Body of pancreas (tissue), 4 donors: Measurements from ENCODE around the gene RPS8. TPM values are rescaled to one million over a fixed set of nuclear protein-coding genes. Genes with fewer than 3 reads are reported as not detected.

Source experiments
- ATAC-seq: fragments of 150-250 bp; one replicate; pipeline ENCODE4 v1.9.1; 2016
- DNase-seq, 4 donors: peaks; one replicate each; pipeline ENCODE4 v3.0.0-alpha.2; 2019
- H3K27ac ChIP-seq, 4 donors: fragments of 200-600 bp; sonication (generic); 1 replicate in 3 of 4; 2 replicates in 1 of 4; pipeline versions ENCODE4 v1.5.1 to v1.6.1; 2016 to 2019; ENCODE audit warnings: mild to moderate bottlenecking in 1 of 4, mixed read lengths in 1 of 4, moderate library complexity in 1 of 4
- H3K27me3 ChIP-seq, 2 donors: fragments of 200-600 bp; sonication (generic); one replicate each; pipeline ENCODE4 v1.6.0; 2016; ENCODE audit warnings: mild to moderate bottlenecking in 1 of 2
- H3K36me3 ChIP-seq, 2 donors: fragments of 200-600 bp; sonication (generic); replicated peaks in 1 of 2; 2 replicates each; pipeline ENCODE4 v1.5.1; 2016; ENCODE audit warnings: low read depth in 2 of 2; ENCODE audit not compliant: insufficient read depth in 1 of 2
- H3K4me1 ChIP-seq: fragments of 200-600 bp; sonication (generic); one replicate; pipeline ENCODE4 v1.6.0; 2016
- H3K4me3 ChIP-seq, 2 donors: fragments of 200-600 bp; sonication (generic); 1 replicate in 1 of 2; 2 replicates in 1 of 2; pipeline ENCODE4 v1.5.1; 2016 to 2019
- H3K9me3 ChIP-seq, 3 donors: fragments of 200-600 bp; sonication (generic); 1 replicate in 2 of 3; 2 replicates in 1 of 3; pipeline ENCODE4 v1.5.1; 2016
- POLR2A ChIP-seq, 3 donors: fragments of 450-650 bp; IDR thresholded peaks; one replicate each; pipeline ENCODE4 v1.6.1; 2016; ENCODE audit warnings: antibody characterized with exemption in 3 of 3, mild to moderate bottlenecking in 2 of 3
- WGBS, 2 donors: methylation state at CpG; one replicate each; pipeline ENCODE4 v1.1.5; 2017; 5-methylcytosine and 5-hydroxymethylcytosine counted together
- intact Hi-C: fragments of 100-400 bp; cut with DNase I; formaldehyde crosslinking; loops from one replicate; pipeline ENCODE4 v1.15.1; 2023
- total RNA-seq, 2 donors: library from RNA; depleted of rRNA; stranded (reverse); fragments of >200 nt; gene quantifications; one replicate each; pipeline ENCODE4 v1.1.0, GENCODE V29; 2016
- TF ChIP-seq, protein P1 (sequence below), 7 experiments: fragments of 450-650 bp in 4 of 7; fragments of 200-600 bp in 3 of 7; sonication (generic) in 3 of 7; IDR thresholded peaks; one replicate each; pipeline ENCODE4 v1.5.1; 2016 to 2019; ENCODE audit warnings: antibody characterized with exemption in 7 of 7

Gene RPS8
- total RNA-seq, 2 donors from 2014 or later: 1,064 to 1,413 TPM

DNA sequence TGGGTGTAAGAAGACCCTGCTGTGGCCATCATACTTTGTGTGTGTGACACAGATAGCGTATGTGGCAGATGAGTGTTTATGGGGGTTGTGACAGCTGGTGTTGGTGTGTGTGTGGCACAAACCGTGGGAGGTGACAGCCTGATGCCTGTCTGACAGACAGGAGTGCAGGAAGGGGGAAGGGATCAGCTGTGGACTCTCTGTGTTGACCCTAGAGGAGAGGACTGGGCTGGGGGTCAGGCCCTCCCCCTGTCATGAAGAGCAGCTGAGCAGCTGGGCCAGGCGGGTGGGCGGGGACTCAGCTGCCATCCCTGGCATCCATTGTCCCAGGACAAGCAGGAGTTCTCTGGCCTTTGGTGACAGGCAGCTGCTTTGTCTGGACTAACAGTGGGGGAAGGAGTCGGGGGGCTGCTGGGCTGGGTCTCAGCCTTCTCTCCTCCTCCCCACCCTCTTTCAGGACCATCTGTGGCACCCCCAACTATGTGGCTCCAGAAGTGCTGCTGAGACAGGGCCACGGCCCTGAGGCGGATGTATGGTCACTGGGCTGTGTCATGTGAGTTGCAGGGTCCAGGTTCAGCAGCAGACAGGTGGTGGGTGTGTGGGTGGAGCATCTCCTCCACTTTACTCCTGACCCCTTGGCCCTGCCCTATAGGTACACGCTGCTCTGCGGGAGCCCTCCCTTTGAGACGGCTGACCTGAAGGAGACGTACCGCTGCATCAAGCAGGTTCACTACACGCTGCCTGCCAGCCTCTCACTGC is 27.1 kb downstream of the RPS8 start:
- H3K4me1 ChIP-seq: peaks cover 60% of the 10 kb centered on the region
- no peaks in the 10 kb centered on the region for H3K36me3 ChIP-seq
- no peak for ATAC-seq
- 87 to 89% methylated on average over 11 of the region's 13 CpGs for WGBS, 2 donors
- no peaks in the 10 kb centered on the region for H3K27me3 ChIP-seq
- intact Hi-C loops: no loop called here
- TF ChIP-seq POLR2A (IDR thresholded peaks at IDR 0.05): no peak
- TF ChIP-seq, protein P1, sequence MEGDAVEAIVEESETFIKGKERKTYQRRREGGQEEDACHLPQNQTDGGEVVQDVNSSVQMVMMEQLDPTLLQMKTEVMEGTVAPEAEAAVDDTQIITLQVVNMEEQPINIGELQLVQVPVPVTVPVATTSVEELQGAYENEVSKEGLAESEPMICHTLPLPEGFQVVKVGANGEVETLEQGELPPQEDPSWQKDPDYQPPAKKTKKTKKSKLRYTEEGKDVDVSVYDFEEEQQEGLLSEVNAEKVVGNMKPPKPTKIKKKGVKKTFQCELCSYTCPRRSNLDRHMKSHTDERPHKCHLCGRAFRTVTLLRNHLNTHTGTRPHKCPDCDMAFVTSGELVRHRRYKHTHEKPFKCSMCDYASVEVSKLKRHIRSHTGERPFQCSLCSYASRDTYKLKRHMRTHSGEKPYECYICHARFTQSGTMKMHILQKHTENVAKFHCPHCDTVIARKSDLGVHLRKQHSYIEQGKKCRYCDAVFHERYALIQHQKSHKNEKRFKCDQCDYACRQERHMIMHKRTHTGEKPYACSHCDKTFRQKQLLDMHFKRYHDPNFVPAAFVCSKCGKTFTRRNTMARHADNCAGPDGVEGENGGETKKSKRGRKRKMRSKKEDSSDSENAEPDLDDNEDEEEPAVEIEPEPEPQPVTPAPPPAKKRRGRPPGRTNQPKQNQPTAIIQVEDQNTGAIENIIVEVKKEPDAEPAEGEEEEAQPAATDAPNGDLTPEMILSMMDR (IDR thresholded peaks at IDR 0.05): no peak
- H3K9me3 ChIP-seq: no peaks in the 10 kb centered on the region
- no peak for DNase-seq
- peak overlapping the region in 2 of 4 donors; percentile 3 to 19 for H3K27ac ChIP-seq
- no peak overlapping the region for H3K4me3 ChIP-seq

DNA sequence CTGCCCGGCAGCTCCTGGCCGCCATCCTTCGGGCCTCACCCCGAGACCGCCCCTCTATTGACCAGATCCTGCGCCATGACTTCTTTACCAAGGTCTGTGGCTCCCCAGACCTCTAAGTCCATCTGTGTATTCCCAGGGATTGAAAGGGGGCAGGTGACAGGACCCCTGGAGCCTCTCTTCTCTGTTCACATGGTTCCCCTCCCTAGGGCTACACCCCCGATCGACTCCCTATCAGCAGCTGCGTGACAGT is 27.6 kb downstream of the RPS8 start:
- TF ChIP-seq, protein P1 (IDR thresholded peaks at IDR 0.05): no peak
- TF ChIP-seq POLR2A (IDR thresholded peaks at IDR 0.05): no peak
- Histone ChIP-seq H3K9me3 (no peaks in the 10 kb centered on the region), H3K27ac (peak overlapping the region in 1 of 4 donors; percentile 3), H3K4me1 (peaks cover 65% of the 10 kb centered on the region), H3K27me3 (no peaks in the 10 kb centered on the region), H3K36me3 (no peaks in the 10 kb centered on the region), H3K4me3 (no peak overlapping the region)
- ATAC-seq (no peak), DNase-seq (no peak)
- 86 to 89% methylated on average over 9 of the region's 9 CpGs for WGBS, 2 donors
- intact Hi-C loops: no loop called here

DNA sequence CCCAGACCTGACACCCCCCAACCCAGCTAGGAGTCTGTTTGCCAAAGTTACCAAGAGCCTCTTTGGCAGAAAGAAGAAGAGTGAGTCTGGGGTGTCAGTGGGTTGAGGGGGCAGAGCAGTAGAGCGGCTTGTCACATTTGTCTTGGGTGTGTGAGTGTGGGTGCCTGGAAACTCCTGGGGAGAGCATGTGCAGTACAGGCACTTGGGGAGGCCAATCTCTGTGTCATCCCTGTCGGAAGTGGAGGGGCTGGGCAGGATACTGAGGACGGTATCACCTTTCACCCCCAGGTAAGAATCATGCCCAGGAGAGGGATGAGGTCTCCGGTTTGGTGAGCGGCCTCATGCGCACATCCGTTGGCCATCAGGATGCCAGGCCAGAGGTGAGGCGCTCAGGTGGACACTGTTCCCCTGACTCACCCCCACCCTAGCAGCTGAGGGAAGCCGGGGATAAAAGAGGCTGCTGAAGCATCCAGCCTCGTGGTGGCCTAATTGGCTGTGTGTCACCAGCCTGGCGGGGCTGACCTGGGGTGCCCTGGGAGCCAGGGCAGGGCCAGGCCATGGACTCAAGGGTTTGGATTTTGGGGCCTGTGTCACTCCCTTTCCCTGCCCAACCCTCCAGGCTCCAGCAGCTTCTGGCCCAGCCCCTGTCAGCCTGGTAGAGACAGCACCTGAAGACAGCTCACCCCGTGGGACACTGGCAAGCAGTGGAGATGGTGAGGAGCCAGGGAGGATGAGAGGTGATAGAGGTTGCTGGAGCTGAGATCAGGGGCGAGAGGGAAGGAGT is 28.2 kb downstream of the RPS8 start:
- H3K27me3 ChIP-seq: no peaks in the 10 kb centered on the region
- no peaks in the 10 kb centered on the region for H3K36me3 ChIP-seq
- H3K27ac ChIP-seq: no peak overlapping the region
- no peaks in the 10 kb centered on the region for H3K9me3 ChIP-seq
- H3K4me1 ChIP-seq: peaks cover 70% of the 10 kb centered on the region
- 90% methylated on average over 13 of the region's 13 CpGs for WGBS, 2 donors
- no peak overlapping the region for H3K4me3 ChIP-seq
- DNase-seq (no peak), ATAC-seq (no peak)
- intact Hi-C loops: no loop called here
- TF ChIP-seq, protein P1 (IDR thresholded peaks at IDR 0.05): no peak
- TF ChIP-seq POLR2A (IDR thresholded peaks at IDR 0.05): no peak

DNA sequence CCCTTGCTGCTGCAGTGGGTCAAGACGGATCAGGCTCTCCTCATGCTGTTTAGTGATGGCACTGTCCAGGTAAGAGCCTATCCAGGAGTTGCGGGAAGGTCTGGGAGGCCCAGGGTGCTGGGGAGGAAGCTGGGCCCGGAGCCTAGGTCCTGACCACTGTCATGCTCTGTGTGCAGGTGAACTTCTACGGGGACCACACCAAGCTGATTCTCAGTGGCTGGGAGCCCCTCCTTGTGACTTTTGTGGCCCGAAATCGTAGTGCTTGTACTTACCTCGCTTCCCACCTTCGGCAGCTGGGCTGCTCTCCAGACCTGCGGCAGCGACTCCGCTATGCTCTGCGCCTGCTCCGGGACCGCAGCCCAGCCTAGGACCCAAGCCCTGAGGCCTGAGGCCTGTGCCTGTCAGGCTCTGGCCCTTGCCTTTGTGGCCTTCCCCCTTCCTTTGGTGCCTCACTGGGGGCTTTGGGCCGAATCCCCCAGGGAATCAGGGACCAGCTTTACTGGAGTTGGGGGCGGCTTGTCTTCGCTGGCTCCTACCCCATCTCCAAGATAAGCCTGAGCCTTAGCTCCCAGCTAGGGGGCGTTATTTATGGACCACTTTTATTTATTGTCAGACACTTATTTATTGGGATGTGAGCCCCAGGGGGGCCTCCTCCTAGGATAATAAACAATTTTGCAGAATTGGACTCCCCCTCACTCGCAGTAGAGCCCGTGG is 30.1 kb downstream of the RPS8 start:
- H3K9me3 ChIP-seq: no peaks in the 10 kb centered on the region
- ATAC-seq: no peak
- no peak for DNase-seq
- H3K27ac ChIP-seq: peak overlapping the region; percentile 91 to 99 (median 98)
- TF ChIP-seq POLR2A (IDR thresholded peaks at IDR 0.05): no peak
- TF ChIP-seq, protein P1 (IDR thresholded peaks at IDR 0.05): no peak
- H3K36me3 ChIP-seq: no peaks in the 10 kb centered on the region
- no peak overlapping the region for H3K4me3 ChIP-seq
- intact Hi-C loops: no loop called here
- peaks cover 79% of the 10 kb centered on the region for H3K4me1 ChIP-seq
- WGBS, 2 donors: 87 to 93% methylated on average over 7 to 20 of the region's 20 CpGs
- no peaks in the 10 kb centered on the region for H3K27me3 ChIP-seq
